GM18870 (cell line): ENCODE results near the gene FBXW11.
"Not testable (repeated sequence)": the region's sequence is repeated elsewhere in the genome, so short reads cannot be mapped to it uniquely, and the experiment has no call there.

Experiments used
- ATAC-seq: cut with Tn5 transposase; IDR thresholded peaks from one replicate; pipeline ENCODE4 v1.9.1; 2021; ENCODE audit warnings: moderate library complexity; ENCODE audit not compliant: unreplicated experiment

FBXW11 gene

GRCh38 chr5:171956314-171956713 is 50.1 kb downstream of the FBXW11 start:
- ATAC-seq: no peak

GRCh38 chr5:171955761-171956160 is 50.7 kb downstream of the FBXW11 start:
- no peak for ATAC-seq

DNA sequence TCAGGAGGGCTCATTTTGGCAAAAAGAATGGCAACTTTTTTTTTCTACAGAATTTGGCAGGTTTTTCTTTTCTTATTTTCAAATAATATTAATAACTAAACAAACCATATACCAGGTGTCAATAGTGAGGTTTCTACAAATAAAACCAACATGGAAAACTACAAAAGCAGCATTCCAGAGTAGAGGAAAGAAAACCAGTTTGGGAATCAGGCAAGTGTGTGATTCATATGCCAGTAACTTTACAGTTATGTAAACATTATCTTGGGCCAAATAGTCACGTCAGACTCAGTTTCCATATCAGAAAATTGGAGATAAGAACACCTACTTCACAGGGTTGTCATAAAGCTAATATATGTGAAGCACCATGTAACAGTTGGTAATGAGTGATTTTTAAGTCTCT is 51.7 kb downstream of the FBXW11 start:
- no peak for ATAC-seq

DNA sequence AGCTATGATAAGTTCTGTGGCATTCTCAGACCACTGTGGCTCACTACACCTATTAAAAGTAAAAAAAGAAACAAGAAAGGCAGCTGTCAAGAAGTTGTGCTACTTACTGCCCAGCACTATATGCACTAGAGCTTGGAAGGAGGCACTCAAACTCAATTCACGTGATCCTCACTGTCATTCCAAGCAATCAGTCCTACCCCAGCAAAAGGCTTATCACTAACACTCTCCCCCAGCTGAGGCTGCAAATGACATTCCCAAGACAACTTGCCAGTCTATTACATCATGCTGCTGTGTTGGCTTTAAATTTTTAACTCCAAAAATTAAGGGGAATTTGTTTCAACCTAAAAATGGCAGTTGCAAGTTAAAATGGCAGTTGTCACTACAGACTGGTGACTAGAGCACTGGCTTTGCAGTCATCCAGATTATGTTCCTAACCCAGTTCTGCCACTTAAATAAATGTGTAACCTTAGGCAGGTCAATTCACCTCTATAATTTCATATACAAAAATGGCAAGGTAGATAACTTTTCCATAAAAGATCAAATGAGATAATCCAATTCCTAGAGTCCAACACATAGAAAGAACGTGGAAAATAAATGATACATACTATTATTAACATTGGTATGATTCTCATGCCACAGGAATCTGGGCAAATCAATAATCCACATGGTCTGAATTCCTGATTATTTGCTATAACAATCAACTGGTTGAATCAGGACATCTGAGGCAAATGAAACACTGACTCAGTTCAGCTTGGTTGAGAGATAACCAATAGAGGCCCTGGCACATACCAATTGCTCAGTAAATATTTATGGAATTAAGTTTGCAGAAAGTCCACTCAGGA is 52.4 kb downstream of the FBXW11 start:
- no peak for ATAC-seq

GRCh38 chr5:171952021-171952420 is 54.4 kb downstream of the FBXW11 start:
- ATAC-seq: no peak

DNA sequence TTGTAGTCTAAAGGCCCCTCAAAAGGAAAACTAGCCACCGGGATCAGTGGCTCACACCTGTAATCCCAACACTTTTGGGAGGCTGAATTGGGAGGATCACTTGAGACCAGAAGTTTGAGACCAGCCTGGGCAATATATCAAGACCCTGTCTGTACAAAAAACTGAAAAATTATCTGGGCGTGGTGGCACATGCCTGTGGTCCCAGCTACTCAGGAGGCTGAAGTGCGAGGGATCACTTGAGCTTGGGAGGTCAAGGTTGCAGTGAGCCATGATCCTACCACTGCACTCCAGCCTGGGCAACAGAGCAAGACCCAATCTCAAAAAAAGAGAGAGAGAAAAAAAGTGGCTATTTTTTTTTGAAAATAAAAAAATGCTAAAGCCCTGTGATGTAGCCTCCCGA is 55.2 kb downstream of the FBXW11 start:
- ATAC-seq: no peak

DNA sequence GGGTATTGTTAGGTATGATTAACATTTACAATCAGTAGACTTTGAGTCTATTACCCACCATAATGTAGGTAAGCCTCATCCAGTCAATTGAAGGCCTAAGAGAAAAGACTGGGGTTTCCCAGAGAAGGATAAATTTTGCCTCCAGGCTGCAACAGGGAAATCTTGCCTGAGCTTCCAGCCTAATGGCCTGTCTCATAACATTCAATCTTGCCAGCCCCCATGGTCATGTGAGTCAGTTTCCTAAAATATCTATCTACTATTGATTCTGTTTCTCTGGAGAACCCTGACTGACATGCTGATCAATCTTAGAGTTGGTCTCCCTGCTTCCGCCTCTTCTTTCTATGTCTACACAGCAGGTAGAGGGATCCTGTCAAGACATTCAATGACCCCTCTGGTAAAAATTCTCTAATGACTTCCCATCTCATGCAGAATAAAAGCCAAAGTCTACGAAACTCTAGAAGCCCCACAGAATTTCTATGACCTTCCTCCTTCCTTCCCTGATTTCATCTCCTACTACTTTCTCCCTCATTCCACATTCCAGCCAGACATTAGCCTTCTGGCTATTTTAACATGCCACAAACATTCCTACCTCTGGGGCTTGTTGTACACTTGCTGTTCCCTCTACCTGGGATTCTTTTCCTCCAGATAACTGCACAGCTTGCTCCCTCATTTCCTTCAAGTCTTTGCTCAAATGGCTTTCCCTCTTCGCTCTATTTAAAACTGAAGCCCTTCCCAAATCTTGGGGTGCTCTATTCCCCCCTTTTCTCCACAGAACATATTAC is 60.2 kb downstream of the FBXW11 start:
- ATAC-seq: no peak

DNA sequence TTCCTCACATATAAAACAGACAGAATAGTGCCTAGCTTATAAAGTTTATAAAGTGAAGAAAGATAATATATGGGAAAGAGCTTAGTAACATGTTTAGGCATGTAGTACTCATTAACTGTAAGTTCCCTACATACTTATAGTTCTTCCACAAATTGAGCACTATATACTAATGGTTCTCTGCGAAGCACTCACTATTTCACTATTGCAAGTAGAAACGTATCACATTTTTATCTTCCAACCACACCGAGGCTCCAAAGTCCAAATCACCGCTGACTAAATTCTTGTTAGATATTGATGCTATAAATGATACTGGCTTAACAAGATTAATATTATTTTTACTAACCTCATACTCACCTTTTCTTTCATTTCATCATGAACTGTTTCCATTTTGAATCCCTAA is 61.0 kb downstream of the FBXW11 start:
- ATAC-seq: no peak

- no peak for ATAC-seq
Observed at GRCh38 chr5:171945066-171945465, 61.4 kb downstream of the FBXW11 start.

GRCh38 chr5:171942112-171942516 is 64.3 kb downstream of the FBXW11 start:
- ATAC-seq: not testable (repeated sequence)

DNA sequence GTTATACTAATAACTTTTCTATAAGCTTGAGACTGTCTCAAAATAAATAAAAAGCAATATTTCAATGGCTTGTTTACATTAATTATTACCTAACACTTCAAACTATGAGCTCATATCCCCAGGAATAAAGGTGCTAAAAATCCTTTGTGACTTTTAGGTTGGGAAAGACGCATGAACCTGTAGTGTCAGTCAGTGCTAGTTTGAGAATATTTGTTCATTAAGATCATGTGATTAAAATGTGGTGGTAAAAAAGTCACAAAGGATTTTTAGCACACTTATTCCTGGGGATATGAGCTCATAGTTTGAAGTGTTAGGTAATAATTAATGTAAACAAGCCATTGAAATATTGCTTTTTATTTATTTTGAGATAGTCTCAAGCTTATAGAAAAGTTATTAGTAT is 64.8 kb downstream of the FBXW11 start:
- not testable (repeated sequence) for ATAC-seq

GRCh38 chr5:171941275-171941674 is 65.2 kb downstream of the FBXW11 start:
- ATAC-seq: not testable (repeated sequence)

DNA sequence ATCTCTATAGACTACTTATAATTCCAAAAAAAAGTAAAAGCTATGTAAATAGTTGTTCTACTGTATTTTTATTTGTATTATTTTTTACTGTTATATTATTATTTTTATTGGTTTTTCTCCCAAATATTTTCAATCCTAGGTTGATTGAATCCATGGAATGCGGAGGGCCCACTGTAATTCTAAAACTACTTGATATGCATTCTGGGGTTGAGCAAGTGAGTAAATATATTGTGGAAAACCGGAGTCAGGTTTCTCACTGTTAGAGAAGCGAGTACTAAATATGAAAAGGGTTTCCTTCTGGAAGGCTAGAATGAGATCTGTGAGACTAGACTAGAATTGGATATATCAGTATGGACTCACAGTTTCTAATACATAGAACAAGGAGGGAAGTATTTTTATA is 66.5 kb downstream of the FBXW11 start:
- ATAC-seq: no peak

DNA sequence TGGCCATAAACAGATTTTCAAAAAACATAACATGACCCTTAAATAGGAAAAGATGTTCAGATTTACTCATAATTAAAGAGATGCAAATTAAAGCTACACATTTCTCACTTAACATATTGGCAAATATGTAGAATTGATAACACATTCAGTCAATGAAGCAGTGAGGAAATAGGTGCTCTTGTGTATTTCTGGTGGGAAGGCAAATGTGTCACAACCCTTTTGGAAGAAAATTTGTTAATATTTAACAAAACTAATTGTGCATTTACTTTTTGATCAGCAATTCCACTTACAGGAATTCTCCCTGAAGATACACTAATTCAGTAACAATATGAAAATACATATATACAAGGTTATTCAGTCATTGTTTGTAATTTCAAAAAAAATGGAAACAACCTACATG is 68.1 kb downstream of the FBXW11 start:
- ATAC-seq: no peak

DNA sequence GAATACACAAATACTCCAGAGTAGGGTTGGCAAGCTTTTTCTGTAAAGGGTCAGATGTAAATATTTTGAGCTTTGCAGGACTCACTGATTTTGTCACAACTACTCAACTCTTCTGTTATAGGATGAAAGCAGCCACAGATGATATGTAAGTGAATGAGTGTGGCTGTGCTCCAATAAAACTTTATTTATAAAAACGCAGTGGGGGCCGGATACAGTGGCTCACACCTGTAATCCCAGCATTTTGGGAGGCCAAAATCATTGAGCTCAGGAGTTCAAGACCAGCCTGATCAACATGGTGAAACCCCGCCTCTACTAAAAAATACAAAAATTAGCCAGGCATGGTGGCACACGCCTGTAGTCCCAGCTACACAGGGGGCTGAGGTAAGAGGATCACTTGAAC is 69.1 kb downstream of the FBXW11 start:
- ATAC-seq: no peak

GRCh38 chr5:171934586-171934985 is 71.9 kb downstream of the FBXW11 start:
- no peak for ATAC-seq

DNA sequence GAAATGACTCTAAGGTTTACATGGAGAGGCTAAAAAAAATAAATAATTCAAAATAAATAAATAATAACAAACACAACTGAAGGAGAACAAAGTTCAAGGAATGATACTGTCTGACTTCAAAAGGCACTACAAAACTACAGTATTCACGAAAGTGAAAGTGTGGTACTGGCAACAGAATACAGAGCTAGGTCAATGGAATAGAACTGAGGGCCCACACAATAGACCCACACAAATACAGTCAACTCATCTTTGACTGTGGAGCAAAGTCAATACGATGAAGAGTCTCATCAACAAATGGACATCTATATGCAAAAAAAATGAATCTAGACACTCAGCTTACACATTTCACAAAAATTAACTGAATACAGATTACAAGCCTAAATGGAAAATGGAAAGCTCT is 75.3 kb downstream of the FBXW11 start:
- no peak for ATAC-seq

GRCh38 chr5:171927345-171927941 is 79.0 kb downstream of the FBXW11 start:
- no peak for ATAC-seq

- ATAC-seq: peak; percentile 72
Observed at GRCh38 chr5:171926311-171926710, 80.1 kb downstream of the FBXW11 start.

- ATAC-seq: no peak
Observed at GRCh38 chr5:171924493-171925122, 81.8 kb downstream of the FBXW11 start.

DNA sequence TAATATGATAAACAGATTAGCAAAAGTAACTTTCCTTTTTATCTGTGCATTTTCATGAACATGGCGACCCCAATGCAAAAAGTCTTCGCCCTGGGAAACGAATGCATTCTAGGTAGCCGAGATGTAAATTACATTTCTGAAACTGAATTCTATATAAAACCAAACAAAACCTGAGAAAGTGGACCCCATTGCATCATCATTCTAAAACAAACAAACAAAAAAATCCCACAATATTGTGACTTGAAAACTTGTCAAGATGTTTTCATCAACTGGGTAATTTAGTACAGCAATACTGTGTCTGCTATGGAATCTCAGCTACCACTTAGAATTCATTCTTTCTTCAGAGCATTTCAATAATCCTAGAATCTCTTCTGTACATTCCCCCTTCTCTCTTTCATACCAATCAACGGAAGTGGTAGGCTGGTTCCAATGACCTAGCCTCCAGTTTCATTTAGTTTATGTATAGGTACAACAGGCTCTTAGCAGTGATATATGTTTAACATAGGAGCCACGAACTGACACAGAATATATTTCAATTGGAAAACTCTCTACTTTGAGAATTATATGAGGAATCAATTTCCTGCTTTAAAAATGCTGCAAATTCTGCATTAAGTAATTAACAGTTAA is 85.6 kb downstream of the FBXW11 start:
- ATAC-seq: no peak
